ENCODE measurements around the gene PDGFA.

GRCh38 chr7:538764-539685 lies 19.4 kb upstream of the PDGFA start:
- no peak for TF ChIP-seq TAF1 (IDR thresholded peaks at IDR 0.05; ENCODE audit: borderline replicate concordance, insufficient read depth, low read length)
- TF ChIP-seq POLR2AphosphoS5 (IDR thresholded peaks at IDR 0.05; ENCODE audit: low read depth, low read length) = no peak
- TF ChIP-seq SIN3A (IDR thresholded peaks at IDR 0.05; ENCODE audit: borderline replicate concordance, insufficient read depth, low read length) = no peak
- no peak for TF ChIP-seq REST (IDR thresholded peaks at IDR 0.05; ENCODE audit: insufficient read depth in 1 of 2, low read depth in 2 of 2, low read length in 2 of 2)
- no peak for TF ChIP-seq FOXP2 (optimal IDR thresholded peaks at IDR 0.05; ENCODE audit: borderline replicate concordance, extremely low read depth, extremely low read length, insufficient read depth)
